Neural crest cell (in vitro differentiated cells): ENCODE data around the gene OR2V1. TPM values are rescaled to one million over a fixed set of nuclear protein-coding genes. Genes with fewer than 3 reads are reported as not detected.

Experiments used
- DNase-seq: peaks from one replicate; pipeline ENCODE4 v3.0.0; 2021; ENCODE audit warnings: low read depth, mixed read lengths, low spot score
- H3K27ac Mint-ChIP-seq: one replicate; pipeline ENCODE4 v1.8.0; 2021; ENCODE audit warnings: mild to moderate bottlenecking, mixed read lengths; ENCODE audit not compliant: unreplicated experiment
- H3K27me3 Mint-ChIP-seq: 2 replicates; pipeline ENCODE4 v1.8.0; 2021; ENCODE audit warnings: low read depth, mild to moderate bottlenecking, mixed read lengths
- H3K36me3 Mint-ChIP-seq: 2 replicates; pipeline ENCODE4 v1.8.0; 2021; ENCODE audit warnings: low read depth, mild to moderate bottlenecking, mixed read lengths
- H3K4me1 Mint-ChIP-seq: 2 replicates; pipeline ENCODE4 v1.8.0; 2021; ENCODE audit warnings: mixed read lengths
- H3K4me3 Mint-ChIP-seq: one replicate; pipeline ENCODE4 v1.8.0; 2021; ENCODE audit warnings: mild to moderate bottlenecking, mixed read lengths
- H3K9me3 Mint-ChIP-seq: 2 replicates; pipeline ENCODE4 v1.8.0; 2021; ENCODE audit warnings: mixed read lengths
- total RNA-seq: library from RNA; stranded (reverse); gene quantifications from 2 replicates; pipeline ENCODE4 v1.2.1, GENCODE V29; 2021
- TF ChIP-seq, protein P1 (sequence below): fragments of 200-600 bp; sonication (generic); conservative IDR thresholded peaks from 2 replicates; pipeline ENCODE4 v1.5.0; 2021; ENCODE audit warnings: antibody characterized with exemption, mild to moderate bottlenecking

Gene OR2V1
- total RNA-seq, 1 donor from 2014 or later, result not detected

DNA sequence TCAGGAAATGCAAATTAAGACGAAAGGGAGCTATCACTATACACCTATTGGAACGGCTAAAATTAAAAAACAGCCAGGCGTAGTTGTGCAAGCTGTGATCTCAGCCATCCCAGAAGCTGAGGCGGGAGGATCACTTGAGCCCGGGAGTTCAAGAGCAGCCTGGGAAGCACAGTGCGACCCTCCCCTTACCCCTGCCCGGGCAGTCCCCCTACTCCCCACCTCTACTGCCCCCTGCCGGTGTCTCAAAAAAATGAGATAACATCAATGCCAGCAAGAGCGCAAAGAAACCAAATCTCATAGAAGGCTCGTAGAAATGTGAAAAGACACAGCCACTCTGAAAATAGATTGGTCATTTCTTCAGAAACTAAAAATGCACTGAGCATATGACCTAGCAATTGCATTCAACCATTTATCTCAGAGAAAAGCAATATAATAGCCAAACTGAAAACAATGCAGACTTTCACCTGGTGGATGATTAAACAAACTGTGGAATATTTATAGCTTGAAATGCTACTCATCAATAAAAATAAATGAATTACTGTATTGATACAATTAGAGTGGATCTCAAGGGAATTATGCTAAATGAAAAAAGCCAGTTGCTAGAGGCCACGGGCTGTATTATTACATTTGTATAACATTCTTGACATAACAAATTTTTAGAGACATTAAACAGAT, 37.0 kb upstream of the OR2V1 start:
- peaks cover 35% of the 10 kb centered on the region for H3K4me1 Mint-ChIP-seq
- peaks cover 100% of the 10 kb centered on the region for H3K27me3 Mint-ChIP-seq
- peak; percentile 79 for DNase-seq

DNA sequence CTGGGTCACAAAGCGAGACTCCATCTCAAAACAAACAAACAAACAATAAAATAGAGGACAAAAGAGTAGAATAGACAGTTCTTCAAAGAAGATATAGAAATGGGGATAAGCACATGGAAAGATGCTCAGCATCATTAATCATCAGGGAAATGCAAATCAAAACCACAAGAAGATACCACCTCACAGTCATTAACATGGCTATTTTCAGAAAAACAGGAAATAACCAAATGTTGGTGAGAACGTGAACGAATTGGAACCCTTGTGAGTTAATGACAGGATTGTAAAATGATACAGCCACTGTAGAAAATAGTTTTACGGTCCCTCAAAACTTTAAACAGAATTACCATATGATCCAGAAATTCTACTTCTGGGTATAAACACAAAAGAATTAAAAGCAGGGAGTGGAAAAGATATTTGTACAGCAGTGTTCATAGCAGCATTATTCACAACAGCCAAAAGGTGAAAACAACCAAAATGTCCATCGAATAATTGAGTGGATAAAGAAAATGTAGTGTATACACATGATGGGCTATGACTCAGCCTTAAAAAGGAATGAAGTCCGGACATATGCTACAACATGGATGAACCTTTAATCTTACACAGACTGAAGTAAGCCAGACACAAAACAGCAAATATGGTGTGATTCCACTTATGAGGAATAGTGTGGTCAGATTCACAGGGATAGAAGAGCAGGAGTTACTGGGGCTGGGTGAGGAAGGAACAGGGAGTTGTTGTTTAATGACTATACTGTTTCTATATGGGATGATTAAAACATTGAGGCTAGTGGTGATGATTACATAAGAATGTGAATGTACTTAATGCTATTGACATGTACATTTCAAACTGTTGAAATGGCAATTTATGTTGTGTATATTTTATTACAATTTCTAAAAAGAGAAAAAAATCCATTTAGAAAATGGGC, 36.1 kb upstream of the OR2V1 start:
- no peak for DNase-seq
- Mint-ChIP-seq H3K4me3 (peak overlapping the region; percentile 1), H3K27me3 (peaks cover 100% of the 10 kb centered on the region), H3K9me3 (no peaks in the 10 kb centered on the region), H3K4me1 (peaks cover 33% of the 10 kb centered on the region), H3K27ac (no peak overlapping the region), H3K36me3 (no peaks in the 10 kb centered on the region)
- TF ChIP-seq, protein P1, sequence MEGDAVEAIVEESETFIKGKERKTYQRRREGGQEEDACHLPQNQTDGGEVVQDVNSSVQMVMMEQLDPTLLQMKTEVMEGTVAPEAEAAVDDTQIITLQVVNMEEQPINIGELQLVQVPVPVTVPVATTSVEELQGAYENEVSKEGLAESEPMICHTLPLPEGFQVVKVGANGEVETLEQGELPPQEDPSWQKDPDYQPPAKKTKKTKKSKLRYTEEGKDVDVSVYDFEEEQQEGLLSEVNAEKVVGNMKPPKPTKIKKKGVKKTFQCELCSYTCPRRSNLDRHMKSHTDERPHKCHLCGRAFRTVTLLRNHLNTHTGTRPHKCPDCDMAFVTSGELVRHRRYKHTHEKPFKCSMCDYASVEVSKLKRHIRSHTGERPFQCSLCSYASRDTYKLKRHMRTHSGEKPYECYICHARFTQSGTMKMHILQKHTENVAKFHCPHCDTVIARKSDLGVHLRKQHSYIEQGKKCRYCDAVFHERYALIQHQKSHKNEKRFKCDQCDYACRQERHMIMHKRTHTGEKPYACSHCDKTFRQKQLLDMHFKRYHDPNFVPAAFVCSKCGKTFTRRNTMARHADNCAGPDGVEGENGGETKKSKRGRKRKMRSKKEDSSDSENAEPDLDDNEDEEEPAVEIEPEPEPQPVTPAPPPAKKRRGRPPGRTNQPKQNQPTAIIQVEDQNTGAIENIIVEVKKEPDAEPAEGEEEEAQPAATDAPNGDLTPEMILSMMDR, result no peak

More for the DNA sequence above, 37.0 kb upstream of the OR2V1 start:
- peak overlapping the region; percentile 71 for H3K4me3 Mint-ChIP-seq
- H3K27ac Mint-ChIP-seq, result no peak overlapping the region
- TF ChIP-seq, protein P1, result peak; percentile 69
- H3K36me3 Mint-ChIP-seq, result no peaks in the 10 kb centered on the region
- H3K9me3 Mint-ChIP-seq, result no peaks in the 10 kb centered on the region

DNA sequence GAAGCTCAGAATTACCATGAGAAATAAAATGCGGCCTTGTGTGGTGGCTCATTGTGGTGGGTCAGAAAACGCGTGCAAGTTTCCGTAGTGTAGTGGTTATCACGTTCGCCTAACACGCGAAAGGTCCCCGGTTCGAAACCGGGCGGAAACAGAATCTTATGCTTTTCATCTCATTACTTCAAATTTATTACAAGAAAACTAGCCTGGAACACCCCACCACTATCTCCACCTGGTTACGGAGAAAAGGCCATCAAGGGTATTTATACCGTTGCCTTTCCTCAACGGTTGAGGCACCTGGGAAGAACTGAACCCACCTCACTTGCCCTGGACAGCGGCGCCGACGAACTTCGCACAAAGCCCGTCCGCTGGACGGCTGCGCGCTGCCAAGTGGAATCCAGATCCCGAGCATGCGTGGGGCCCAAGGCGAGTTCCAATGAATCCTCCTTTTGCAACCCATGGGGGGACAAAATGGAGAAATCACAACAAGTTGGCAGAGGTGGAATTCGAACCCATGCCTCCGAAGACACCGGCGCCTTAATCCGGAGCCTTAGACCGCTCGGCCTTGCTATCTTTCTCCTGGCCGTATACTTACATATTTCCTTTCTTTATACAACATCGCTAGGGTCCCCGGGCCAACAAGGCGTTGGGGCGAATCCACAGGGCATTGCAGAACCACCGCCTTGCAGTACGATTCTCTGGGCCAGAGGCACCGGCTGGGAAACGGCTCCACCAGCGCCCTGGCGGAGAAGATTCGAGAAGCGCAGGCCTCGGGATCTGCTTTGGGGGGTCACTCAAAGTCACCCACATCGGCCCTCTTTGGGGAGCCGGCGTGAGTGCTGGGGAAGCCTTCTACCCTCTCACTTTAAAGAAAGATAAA, 33.3 kb upstream of the OR2V1 start:
- no peak for DNase-seq
- no peak overlapping the region for H3K27ac Mint-ChIP-seq
- H3K4me3 Mint-ChIP-seq, result peak overlapping the region; percentile 85
- H3K27me3 Mint-ChIP-seq, result peaks cover 83% of the 10 kb centered on the region
- H3K36me3 Mint-ChIP-seq, result no peaks in the 10 kb centered on the region
- TF ChIP-seq, protein P1, result no peak
- peaks cover 25% of the 10 kb centered on the region for H3K4me1 Mint-ChIP-seq
- no peaks in the 10 kb centered on the region for H3K9me3 Mint-ChIP-seq

DNA sequence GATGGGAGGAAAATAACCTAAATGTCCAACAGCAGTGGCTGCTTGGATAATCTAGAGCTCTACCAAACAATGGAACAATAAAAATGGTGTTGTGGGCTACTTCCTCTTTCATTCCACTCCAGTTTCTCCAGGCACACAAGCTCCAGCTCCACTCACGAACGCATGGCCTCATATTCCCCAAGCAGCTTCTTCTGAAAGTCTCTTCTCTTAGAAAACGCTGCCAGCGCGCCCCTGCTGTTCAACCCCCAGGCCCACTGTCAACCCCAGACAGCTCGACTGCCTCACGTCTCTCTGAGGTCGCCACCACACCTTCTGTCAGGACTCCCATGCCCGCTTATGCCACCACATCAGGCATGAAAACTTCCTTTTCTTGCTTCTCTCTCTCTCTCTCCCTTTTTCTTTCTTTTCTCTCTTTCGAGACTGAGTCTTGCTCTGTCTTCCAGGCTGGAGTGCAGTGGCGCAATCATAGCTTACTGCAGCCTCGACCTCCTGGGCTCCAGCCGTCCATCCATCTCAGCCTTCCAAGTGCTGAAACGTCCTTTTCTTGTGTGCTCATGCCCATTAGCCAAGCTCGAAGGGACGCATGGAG, 32.6 kb upstream of the OR2V1 start:
- Mint-ChIP-seq H3K36me3 (no peaks in the 10 kb centered on the region), H3K27ac (no peak overlapping the region), H3K27me3 (peaks cover 81% of the 10 kb centered on the region), H3K4me1 (peaks cover 21% of the 10 kb centered on the region), H3K4me3 (peak overlapping the region; percentile 85), H3K9me3 (no peaks in the 10 kb centered on the region)
- TF ChIP-seq, protein P1, result no peak
- DNase-seq, result no peak
